Suprapubic skin (tissue), 4 donors: ENCODE results near the gene NKX1-2. TPM values are rescaled to one million over a fixed set of nuclear protein-coding genes. Genes with fewer than 3 reads are reported as not detected.

Source experiments
- DNase-seq, 2 donors: peaks; one replicate each; pipeline ENCODE4 v3.0.0-alpha.2; 2019; ENCODE audit warnings: low spot score in 2 of 2
- H3K27ac ChIP-seq: fragments of 200-600 bp; sonication (generic); one replicate; pipeline ENCODE4 v1.5.1; 2019
- H3K27me3 ChIP-seq: fragments of 200-600 bp; sonication (generic); one replicate; pipeline ENCODE4 v1.5.1; 2019
- H3K36me3 ChIP-seq: fragments of 200-600 bp; sonication (generic); one replicate; pipeline ENCODE4 v1.5.1; 2019
- H3K4me1 ChIP-seq: fragments of 200-600 bp; sonication (generic); one replicate; pipeline ENCODE4 v1.5.1; 2019
- H3K4me3 ChIP-seq: fragments of 200-600 bp; sonication (generic); one replicate; pipeline ENCODE4 v1.5.1; 2019; ENCODE audit warnings: mild to moderate bottlenecking
- H3K9me3 ChIP-seq: fragments of 200-600 bp; sonication (generic); one replicate; pipeline ENCODE4 v1.5.1; 2019
- CTCF ChIP-seq, 2 donors: fragments of 200-600 bp in 1 of 2; fragments of 450-650 bp in 1 of 2; sonication (generic) in 1 of 2; IDR thresholded peaks; one replicate each; pipeline ENCODE4 v1.5.1; 2016 to 2019; ENCODE audit warnings: antibody characterized with exemption in 2 of 2, mild to moderate bottlenecking in 1 of 2, moderate library complexity in 1 of 2
- EP300 ChIP-seq: sonication (generic); formaldehyde crosslinking; IDR thresholded peaks from one replicate; pipeline ENCODE4 v1.6.1; 2017; ENCODE audit warnings: antibody characterized with exemption
- POLR2A ChIP-seq, 2 donors: fragments of 450-650 bp; IDR thresholded peaks; one replicate each; pipeline ENCODE4 v1.6.1; 2017; ENCODE audit warnings: antibody characterized with exemption in 2 of 2, mild to moderate bottlenecking in 2 of 2, moderate library complexity in 2 of 2
- POLR2AphosphoS5 ChIP-seq, 3 donors: sonication (generic); formaldehyde crosslinking; IDR thresholded peaks; one replicate each; pipeline ENCODE4 v1.6.1; 2017; ENCODE audit warnings: antibody characterized with exemption in 3 of 3
- WGBS: methylation state at CpG from one replicate; pipeline ENCODE4 v1.1.5; 2018; 5-methylcytosine and 5-hydroxymethylcytosine counted together
- total RNA-seq, 4 donors: library from RNA; depleted of rRNA; stranded (reverse); fragments of >200 nt; gene quantifications; one replicate each; pipeline ENCODE4 v1.1.0, GENCODE V29; 2016

The NKX1-2 gene
- total RNA-seq, 4 donors from 2014 or later = 0.56 to 3.3 (median 1.0) TPM

GRCh38 chr10:124420254-124420653 is 29.6 kb downstream of the NKX1-2 start:
- DNase-seq = peak in 1 of 2 donors; percentile 18
- Histone ChIP-seq H3K27me3 (no peaks in the 10 kb centered on the region), H3K36me3 (no peaks in the 10 kb centered on the region), H3K4me1 (peaks cover 34% of the 10 kb centered on the region), H3K27ac (no peak overlapping the region), H3K9me3 (no peaks in the 10 kb centered on the region), H3K4me3 (no peak overlapping the region)
- WGBS = 22% methylated on average over 1 of the region's 1 CpG
- no peak for TF ChIP-seq POLR2AphosphoS5 (IDR thresholded peaks at IDR 0.05)
- no peak for TF ChIP-seq POLR2A (IDR thresholded peaks at IDR 0.05)
- TF ChIP-seq EP300 = no peak
- no peak for TF ChIP-seq CTCF (IDR thresholded peaks at IDR 0.05)

- WGBS = 93% methylated on average over 10 of the region's 10 CpGs
- Histone ChIP-seq H3K4me3 (no peak overlapping the region), H3K9me3 (no peaks in the 10 kb centered on the region)
These were observed 30.2 kb downstream of the NKX1-2 start for GRCh38 chr10:124419635-124420034.

DNA sequence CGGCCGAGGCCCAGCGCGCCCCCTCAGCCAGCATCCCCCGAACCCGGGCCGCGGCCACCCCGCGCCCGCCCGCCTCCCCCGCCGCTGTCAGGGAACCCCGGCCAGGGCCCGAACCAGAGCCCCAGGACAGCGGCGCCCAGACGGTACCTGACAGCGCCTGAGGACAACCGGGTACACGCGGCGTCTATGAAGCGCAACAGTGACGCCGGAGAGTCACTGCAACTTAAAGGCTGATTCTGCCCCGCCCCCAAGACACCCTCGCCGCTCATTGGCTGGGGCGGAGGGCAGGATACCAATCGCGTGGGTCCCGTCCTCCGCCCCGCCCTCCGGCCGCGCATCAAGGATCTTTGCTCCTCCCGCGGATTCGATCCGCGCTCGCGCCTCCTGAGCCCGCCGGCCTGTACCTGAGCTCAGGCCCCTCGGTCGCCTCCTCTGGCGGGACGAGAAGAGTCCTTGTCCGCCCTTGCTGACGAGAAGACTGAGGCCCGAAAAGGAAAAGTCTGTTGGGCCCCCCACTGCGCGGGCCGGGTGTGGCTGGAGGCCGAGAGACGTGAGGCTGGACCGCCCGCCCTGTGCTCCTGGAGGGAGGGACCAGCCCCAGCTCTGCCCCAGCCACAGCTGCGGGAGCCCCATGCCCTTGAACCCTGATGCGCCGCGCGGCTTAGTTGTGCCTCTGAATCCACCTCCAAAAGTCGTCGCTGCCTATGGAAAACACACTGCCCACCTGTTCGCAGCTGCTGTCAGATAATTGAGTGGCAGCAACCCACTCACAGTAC is 30.9 kb downstream of the NKX1-2 start, which contains the start of gene OAT:
TSS of gene OAT (minus strand) at position 198 of the 776 bp plus-strand sequence. CDS start 6,752 bp downstream, outside the sequence.
- H3K9me3 ChIP-seq = no peaks in the 10 kb centered on the region
- peak within 1 kb of the TSS; percentile 96 for H3K27ac ChIP-seq
- peak; percentile 98 to 99 for DNase-seq
- WGBS = 0% methylated on average over 20 of the region's 70 CpGs
- H3K4me1 ChIP-seq = peaks cover 47% of the 10 kb centered on the region
- H3K27me3 ChIP-seq = no peaks in the 10 kb centered on the region
- TF ChIP-seq EP300 = no peak
- no peak for TF ChIP-seq CTCF (IDR thresholded peaks at IDR 0.05)
- TF ChIP-seq POLR2AphosphoS5 (IDR thresholded peaks at IDR 0.05) = peak; percentile 32 to 47 (median 45)
- TF ChIP-seq POLR2A (IDR thresholded peaks at IDR 0.05) = peak; percentile 87 to 97
- peak within 1 kb of the TSS; percentile 100 for H3K4me3 ChIP-seq
- H3K36me3 ChIP-seq = no peaks in the 10 kb centered on the region

More at GRCh38 chr10:124419635-124420034, 30.2 kb downstream of the NKX1-2 start:
- Histone ChIP-seq H3K27ac (no peak overlapping the region), H3K36me3 (no peaks in the 10 kb centered on the region), H3K27me3 (no peaks in the 10 kb centered on the region), H3K4me1 (peaks cover 39% of the 10 kb centered on the region)
- peak in 1 of 2 donors; percentile 61 for DNase-seq
- TF ChIP-seq EP300 = no peak
- no peak for TF ChIP-seq POLR2AphosphoS5 (IDR thresholded peaks at IDR 0.05)
- no peak for TF ChIP-seq CTCF (IDR thresholded peaks at IDR 0.05)
- no peak for TF ChIP-seq POLR2A (IDR thresholded peaks at IDR 0.05)

- Histone ChIP-seq H3K9me3 (no peaks in the 10 kb centered on the region), H3K4me3 (peak overlapping the region; percentile 100), H3K4me1 (peaks cover 55% of the 10 kb centered on the region), H3K36me3 (no peaks in the 10 kb centered on the region), H3K27me3 (no peaks in the 10 kb centered on the region), H3K27ac (peak overlapping the region; percentile 96)
- peak; percentile 82 to 83 for DNase-seq
- 7% methylated on average over 20 of the region's 64 CpGs for WGBS
- TF ChIP-seq CTCF (IDR thresholded peaks at IDR 0.05) = no peak
- no peak for TF ChIP-seq EP300
- TF ChIP-seq POLR2AphosphoS5 (IDR thresholded peaks at IDR 0.05) = no peak
- TF ChIP-seq POLR2A (IDR thresholded peaks at IDR 0.05) = no peak
These were observed 31.7 kb downstream of the NKX1-2 start for GRCh38 chr10:124417895-124418725.

- Histone ChIP-seq H3K27me3 (no peaks in the 10 kb centered on the region), H3K4me3 (no peak overlapping the region), H3K36me3 (peaks cover 1% of the 10 kb centered on the region), H3K9me3 (no peaks in the 10 kb centered on the region), H3K4me1 (peaks cover 56% of the 10 kb centered on the region), H3K27ac (no peak overlapping the region)
- WGBS = 46% methylated on average over 6 of the region's 6 CpGs
- TF ChIP-seq EP300 (no peak), POLR2AphosphoS5 (IDR thresholded peaks at IDR 0.05) (no peak), CTCF (IDR thresholded peaks at IDR 0.05) (no peak), POLR2A (IDR thresholded peaks at IDR 0.05) (no peak)
- no peak for DNase-seq
These were observed 33.1 kb downstream of the NKX1-2 start for GRCh38 chr10:124416733-124417132.
